Esophagus muscularis mucosa (tissue), 4 donors: ENCODE measurements around the gene RBFOX2. TPM values are rescaled to one million over a fixed set of nuclear protein-coding genes. Genes with fewer than 3 reads are reported as not detected.
A peak's percentile ranks its signal among the peaks of the same experiment; 100 is the strongest.
"Not testable (repeated sequence)": the region's sequence is repeated elsewhere in the genome, so short reads cannot be mapped to it uniquely, and the experiment has no call there.

ENCODE experiments used
- DNase-seq: peaks from one replicate; pipeline ENCODE4 v3.0.0-alpha.2; 2017; ENCODE audit errors: extremely low spot score
- H3K27ac ChIP-seq, 4 donors: fragments of 200-600 bp; sonication (generic); replicated peaks in 1 of 4; 1 replicate in 3 of 4; 2 replicates in 1 of 4; pipeline ENCODE4 v1.5.1; 2016 to 2019; ENCODE audit warnings: mild to moderate bottlenecking in 1 of 4
- H3K27me3 ChIP-seq, 4 donors: fragments of 200-600 bp; sonication (generic); one replicate each; pipeline versions ENCODE4 v1.5.1 to v1.6.0; 2016 to 2019
- H3K36me3 ChIP-seq, 4 donors: fragments of 200-600 bp; sonication (generic); one replicate each; pipeline ENCODE4 v1.5.1; 2016 to 2019
- H3K4me1 ChIP-seq, 4 donors: fragments of 200-600 bp; sonication (generic); one replicate each; pipeline ENCODE4 v1.5.1; 2016 to 2019
- H3K4me3 ChIP-seq, 4 donors: fragments of 200-600 bp; sonication (generic); 1 replicate in 2 of 4; 2 replicates in 2 of 4; pipeline ENCODE4 v1.5.1; 2016 to 2019; ENCODE audit warnings: mild to moderate bottlenecking in 4 of 4, moderate library complexity in 1 of 4
- H3K9me3 ChIP-seq, 4 donors: fragments of 200-600 bp; sonication (generic); 1 replicate in 3 of 4; 2 replicates in 1 of 4; pipeline ENCODE4 v1.5.1; 2016 to 2019
- EP300 ChIP-seq: sonication (generic); formaldehyde crosslinking; IDR thresholded peaks from one replicate; pipeline ENCODE4 v1.6.1; 2017; ENCODE audit warnings: antibody characterized with exemption
- POLR2A ChIP-seq: fragments of 450-650 bp; IDR thresholded peaks from one replicate; pipeline ENCODE4 v1.6.1; 2017; ENCODE audit warnings: antibody characterized with exemption, moderate library complexity, mild to moderate bottlenecking, low read depth
- POLR2AphosphoS5 ChIP-seq, 2 donors: sonication (generic); formaldehyde crosslinking; IDR thresholded peaks; one replicate each; pipeline ENCODE4 v1.6.1; 2017; ENCODE audit warnings: antibody characterized with exemption in 2 of 2
- WGBS: methylation state at CpG from one replicate; pipeline ENCODE4 v1.1.5; 2018; 5-methylcytosine and 5-hydroxymethylcytosine counted together
- intact Hi-C: fragments of 100-400 bp; cut with DNase I; formaldehyde crosslinking; loops from one replicate; pipeline ENCODE4 v1.15.1; 2023
- total RNA-seq, 4 donors: library from RNA; depleted of rRNA; stranded (reverse); fragments of >200 nt; gene quantifications; one replicate each; pipeline versions ENCODE4 v1.1.0 to v1.2.1, GENCODE V29; 2016
- TF ChIP-seq, protein P1 (sequence below), 3 experiments: fragments of 200-600 bp in 2 of 3; fragments of 450-650 bp in 1 of 3; sonication (generic) in 2 of 3; IDR thresholded peaks; one replicate each; pipeline ENCODE4 v1.5.1; 2017 to 2019; ENCODE audit warnings: antibody characterized with exemption in 3 of 3, mild to moderate bottlenecking in 2 of 3, moderate library complexity in 1 of 3

The RBFOX2 gene
- total RNA-seq, 4 donors from 2014 or later = 113 to 179 (median 155) TPM

DNA sequence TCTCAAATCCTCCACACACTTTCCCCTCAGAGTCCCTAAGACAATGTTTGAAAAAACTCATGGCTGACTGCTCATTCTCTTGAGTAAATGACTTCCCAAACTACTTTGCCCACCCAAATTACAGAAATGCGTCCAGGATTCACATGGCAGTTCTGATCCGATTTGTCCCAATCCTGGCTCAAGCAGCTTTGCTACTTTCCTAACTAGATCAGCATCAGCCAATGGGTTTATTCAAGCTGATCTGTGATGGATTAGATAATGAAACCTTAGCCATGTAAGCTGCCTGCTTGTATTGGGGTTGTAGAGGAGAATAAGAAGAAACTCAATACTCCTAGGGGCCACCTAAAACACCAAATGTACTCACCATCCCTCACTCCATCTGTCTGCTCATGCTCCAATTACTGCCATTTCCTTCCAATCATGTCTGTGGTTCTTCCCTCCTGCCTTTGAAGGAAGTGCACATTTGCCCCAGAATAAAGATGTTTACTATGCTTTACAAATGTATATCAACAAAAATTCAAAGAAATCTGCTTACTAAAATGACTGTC lies 6.9 kb downstream of the RBFOX2 start:
- intact Hi-C loops = no loop called here
- TF ChIP-seq EP300 (no peak), POLR2A (no peak), POLR2AphosphoS5 (IDR thresholded peaks at IDR 0.05) (no peak)
- TF ChIP-seq, protein P1, sequence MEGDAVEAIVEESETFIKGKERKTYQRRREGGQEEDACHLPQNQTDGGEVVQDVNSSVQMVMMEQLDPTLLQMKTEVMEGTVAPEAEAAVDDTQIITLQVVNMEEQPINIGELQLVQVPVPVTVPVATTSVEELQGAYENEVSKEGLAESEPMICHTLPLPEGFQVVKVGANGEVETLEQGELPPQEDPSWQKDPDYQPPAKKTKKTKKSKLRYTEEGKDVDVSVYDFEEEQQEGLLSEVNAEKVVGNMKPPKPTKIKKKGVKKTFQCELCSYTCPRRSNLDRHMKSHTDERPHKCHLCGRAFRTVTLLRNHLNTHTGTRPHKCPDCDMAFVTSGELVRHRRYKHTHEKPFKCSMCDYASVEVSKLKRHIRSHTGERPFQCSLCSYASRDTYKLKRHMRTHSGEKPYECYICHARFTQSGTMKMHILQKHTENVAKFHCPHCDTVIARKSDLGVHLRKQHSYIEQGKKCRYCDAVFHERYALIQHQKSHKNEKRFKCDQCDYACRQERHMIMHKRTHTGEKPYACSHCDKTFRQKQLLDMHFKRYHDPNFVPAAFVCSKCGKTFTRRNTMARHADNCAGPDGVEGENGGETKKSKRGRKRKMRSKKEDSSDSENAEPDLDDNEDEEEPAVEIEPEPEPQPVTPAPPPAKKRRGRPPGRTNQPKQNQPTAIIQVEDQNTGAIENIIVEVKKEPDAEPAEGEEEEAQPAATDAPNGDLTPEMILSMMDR (IDR thresholded peaks at IDR 0.05) = no peak
- no peaks in the 10 kb centered on the region for H3K9me3 ChIP-seq
- peaks cover 36 to 87% (median 85%) of the 10 kb centered on the region in 4 donors for H3K4me1 ChIP-seq
- 36% methylated on average over 2 of the region's 2 CpGs for WGBS
- H3K27me3 ChIP-seq = no peaks in the 10 kb centered on the region
- H3K4me3 ChIP-seq = peak overlapping the region in 3 of 4 donors; percentile 6 to 11 (median 7)
- H3K27ac ChIP-seq = peak overlapping the region; percentile 68 to 80 (median 74)
- H3K36me3 ChIP-seq = no peaks in the 10 kb centered on the region
- no peak for DNase-seq

DNA sequence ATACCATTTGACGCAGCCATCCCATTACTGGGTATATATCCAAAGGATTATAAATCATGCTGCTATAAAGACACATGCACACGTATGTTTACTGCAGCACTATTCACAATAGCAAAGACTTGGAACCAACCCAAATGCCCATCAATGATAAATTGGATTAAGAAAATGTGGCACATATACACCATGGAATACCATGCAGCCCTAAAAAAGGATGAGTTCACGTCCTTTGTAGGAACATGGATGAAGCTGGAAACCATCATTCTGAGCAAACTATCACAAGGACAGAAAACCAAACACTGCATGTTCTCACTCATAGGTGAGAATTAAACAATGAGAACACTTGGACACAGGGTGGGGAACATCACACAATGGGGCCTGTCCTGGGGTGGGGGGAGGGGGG lies 7.8 kb downstream of the RBFOX2 start:
- H3K27ac ChIP-seq = peak overlapping the region in 2 of 4 donors; percentile 72 to 80
- intact Hi-C loops, H3K4me3 ChIP-seq: not testable (repeated sequence)

DNA sequence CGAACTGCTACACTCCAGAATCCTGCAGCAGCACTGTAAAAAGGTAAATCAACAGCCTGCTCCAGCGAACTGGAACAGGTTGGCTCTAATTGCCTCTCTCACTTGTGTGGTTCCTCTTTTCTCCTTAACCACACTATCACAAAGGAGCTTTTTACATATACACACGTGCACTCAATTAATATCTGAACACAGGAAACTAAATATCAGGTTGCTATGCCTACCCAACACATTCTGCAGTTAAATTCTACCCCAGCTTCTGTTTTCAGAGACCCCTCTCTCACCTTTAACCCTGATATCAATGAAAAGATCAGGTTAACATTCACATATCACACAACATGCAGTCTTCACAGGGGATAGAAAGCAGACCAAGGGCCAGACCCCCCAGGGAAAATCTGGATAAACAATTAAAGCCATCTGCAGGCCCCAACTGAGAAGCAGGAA lies 11.0 kb downstream of the RBFOX2 start:
- Histone ChIP-seq H3K9me3 (no peaks in the 10 kb centered on the region), H3K27me3 (no peaks in the 10 kb centered on the region), H3K27ac (peak overlapping the region; percentile 53 to 70 (median 68)), H3K4me3 (no peak overlapping the region), H3K4me1 (peaks cover 44 to 88% (median 82%) of the 10 kb centered on the region in 4 donors), H3K36me3 (no peaks in the 10 kb centered on the region)
- no peak for DNase-seq
- intact Hi-C loops = no loop called here
- 42% methylated on average over 3 of the region's 3 CpGs for WGBS
- no peak for TF ChIP-seq EP300
- no peak for TF ChIP-seq POLR2AphosphoS5 (IDR thresholded peaks at IDR 0.05)
- TF ChIP-seq, protein P1 (IDR thresholded peaks at IDR 0.05) = no peak
- no peak for TF ChIP-seq POLR2A

More for the DNA sequence above, 7.8 kb downstream of the RBFOX2 start:
- not testable (repeated sequence) for H3K9me3 ChIP-seq, H3K27me3 ChIP-seq, H3K36me3 ChIP-seq, DNase-seq
- H3K4me1 ChIP-seq = peaks cover 36 to 87% (median 85%) of the 10 kb centered on the region in 4 donors
- WGBS = 88% methylated on average over 2 of the region's 3 CpGs

DNA sequence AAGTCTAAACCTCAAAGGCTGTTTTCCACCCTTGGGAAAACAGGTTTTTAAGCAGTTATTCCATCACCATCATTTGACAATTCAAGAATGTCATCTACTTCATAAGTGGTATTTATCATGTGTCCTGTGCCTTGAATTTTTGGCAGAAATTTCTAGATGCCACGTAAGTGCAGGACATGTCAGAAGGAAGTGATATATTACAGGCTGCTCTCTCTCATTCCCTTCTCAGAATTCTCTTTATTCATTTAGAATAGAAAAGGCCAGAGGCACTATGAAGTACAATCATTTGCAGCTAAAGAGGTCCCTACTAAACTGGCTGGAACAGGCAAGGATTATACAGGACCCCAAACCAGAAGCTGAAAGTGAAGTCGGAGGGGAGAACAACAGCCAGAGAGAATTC lies 11.9 kb downstream of the RBFOX2 start:
- no peaks in the 10 kb centered on the region for H3K27me3 ChIP-seq
- H3K27ac ChIP-seq = peak overlapping the region; percentile 53 to 70 (median 68)
- no peak for DNase-seq
- intact Hi-C loops = no loop called here
- no peaks in the 10 kb centered on the region for H3K9me3 ChIP-seq
- TF ChIP-seq EP300 = no peak
- no peak for TF ChIP-seq POLR2AphosphoS5 (IDR thresholded peaks at IDR 0.05)
- TF ChIP-seq POLR2A = no peak
- TF ChIP-seq, protein P1 (IDR thresholded peaks at IDR 0.05) = no peak
- H3K4me3 ChIP-seq = no peak overlapping the region
- peaks cover 35 to 88% (median 81%) of the 10 kb centered on the region in 4 donors for H3K4me1 ChIP-seq
- no peaks in the 10 kb centered on the region for H3K36me3 ChIP-seq
- WGBS = 28% methylated on average over 2 of the region's 2 CpGs

DNA sequence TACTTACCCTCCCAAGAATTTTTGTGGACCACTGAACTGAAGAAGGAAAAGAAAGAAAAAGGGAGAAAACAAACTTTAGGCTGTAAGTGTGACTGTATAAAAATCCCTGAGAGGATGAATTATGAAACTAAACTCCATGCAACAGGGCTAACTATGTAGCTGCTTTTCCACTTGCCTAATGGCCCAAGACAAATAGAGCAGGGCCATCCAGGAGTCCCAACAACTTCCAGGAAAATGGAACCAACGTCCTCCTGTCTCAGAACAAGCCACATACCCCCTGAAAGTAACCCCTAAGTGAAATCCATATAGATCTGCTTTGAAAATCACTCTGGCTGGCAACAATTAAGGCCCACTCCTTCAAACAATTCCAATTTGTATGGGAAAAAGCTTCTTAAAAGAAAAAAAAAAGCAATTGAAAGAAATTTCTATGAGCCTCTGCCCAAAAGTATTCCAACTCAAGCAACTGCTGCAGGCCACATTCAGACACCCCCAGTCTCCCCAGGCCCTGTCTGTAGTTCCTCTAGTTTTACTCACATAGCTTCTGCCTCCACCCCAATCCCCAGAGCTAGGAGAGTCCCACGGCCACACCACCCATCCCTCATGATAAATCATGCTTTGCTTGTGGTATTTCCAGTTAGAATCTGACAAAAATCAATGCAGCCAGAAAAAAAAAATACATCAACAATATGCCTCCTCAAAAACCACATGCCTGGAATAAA lies 12.7 kb downstream of the RBFOX2 start:
- WGBS = 39% methylated on average over 2 of the region's 2 CpGs
- TF ChIP-seq POLR2A = no peak
- no peak for TF ChIP-seq POLR2AphosphoS5 (IDR thresholded peaks at IDR 0.05)
- TF ChIP-seq, protein P1 (IDR thresholded peaks at IDR 0.05) = no peak
- TF ChIP-seq EP300 = no peak
- intact Hi-C loops = no loop called here
- Histone ChIP-seq H3K36me3 (no peaks in the 10 kb centered on the region), H3K9me3 (no peaks in the 10 kb centered on the region), H3K27ac (peak overlapping the region; percentile 53 to 70 (median 68)), H3K4me1 (peaks cover 35 to 88% (median 81%) of the 10 kb centered on the region in 4 donors), H3K4me3 (no peak overlapping the region), H3K27me3 (no peaks in the 10 kb centered on the region)
- DNase-seq = no peak
